ENCODE results near the gene FZR1. TPM values are rescaled to one million over a fixed set of nuclear protein-coding genes. Genes with fewer than 3 reads are reported as not detected.

Gene FZR1
- total and polyA plus RNA-seq, 9 of the 15 experiments (the other 6 are each of a cell fraction or from before 2014, with no cell fraction given) = 0.18 to 48.0 (median 22.2) TPM

DNA sequence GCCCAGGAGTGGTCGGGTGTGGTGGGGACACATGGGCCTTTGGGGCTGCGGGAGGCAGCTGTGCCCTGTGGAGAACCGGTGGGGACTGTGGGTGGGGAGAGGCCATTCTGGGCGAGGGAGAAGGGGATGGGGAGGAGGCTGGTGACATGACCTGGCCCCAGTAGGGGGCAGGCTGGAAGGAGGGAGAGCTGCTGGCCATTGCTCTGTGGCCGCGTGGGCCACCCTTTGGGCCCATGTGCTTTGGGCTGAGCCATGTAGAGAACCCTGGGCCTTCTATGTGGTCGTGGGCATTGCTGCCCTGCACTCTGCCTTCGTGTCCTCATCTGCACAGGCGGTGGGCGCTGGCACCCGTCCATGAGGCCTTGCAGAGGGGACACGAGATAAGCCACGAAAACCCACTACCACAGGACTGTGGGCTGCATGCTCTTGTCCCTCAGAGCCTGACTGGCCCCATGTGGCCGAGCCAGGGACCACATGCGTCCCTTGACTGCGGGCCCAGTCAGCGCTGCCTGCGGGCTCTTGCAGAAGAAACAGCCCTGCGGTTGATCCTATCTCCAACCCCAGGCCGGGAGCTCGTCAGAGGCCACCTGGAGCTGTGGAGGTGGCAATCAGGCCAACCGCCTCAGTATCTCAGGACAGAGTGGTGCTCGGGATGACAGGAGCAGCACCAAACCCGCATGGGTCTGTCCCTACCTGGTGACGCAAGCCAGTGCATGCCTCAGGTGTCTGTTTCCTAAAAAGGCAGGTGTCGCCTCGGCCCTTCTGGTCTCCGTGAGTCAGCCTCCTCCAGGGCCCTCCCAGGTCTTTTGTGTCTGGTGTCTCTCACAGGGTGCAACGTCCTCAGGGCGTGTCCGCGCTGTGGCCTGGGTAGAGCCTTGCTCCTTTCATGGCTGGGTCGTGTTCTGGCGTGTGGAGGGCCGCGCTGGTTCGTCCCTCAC, 14.3 kb downstream of the FZR1 start (continued):
- TF ChIP-seq ZBTB7A (IDR thresholded peaks at IDR 0.05; ENCODE audit: borderline replicate concordance, control insufficient read depth, low read depth, low read length) (peak; percentile 93), CXXC5 (CRISPR knock-in tag; IDR thresholded peaks at IDR 0.05) (peak; percentile 87), TOE1 (IDR thresholded peaks at IDR 0.05; ENCODE audit: borderline replicate concordance) (0 out of 2 replicates have a peak, but pooled peaks have one; percentile 35), TOE1 (CRISPR knock-in tag; IDR thresholded peaks at IDR 0.05; ENCODE audit: borderline replicate concordance, low read depth) (peak; percentile 56; the same call in 1 of the 2 replicates), NEUROD1 (IDR thresholded peaks at IDR 0.05; ENCODE audit: borderline replicate concordance, low read depth, low read length, partially characterized antibody) (no peak)
- TF ChIP-seq, protein P1, sequence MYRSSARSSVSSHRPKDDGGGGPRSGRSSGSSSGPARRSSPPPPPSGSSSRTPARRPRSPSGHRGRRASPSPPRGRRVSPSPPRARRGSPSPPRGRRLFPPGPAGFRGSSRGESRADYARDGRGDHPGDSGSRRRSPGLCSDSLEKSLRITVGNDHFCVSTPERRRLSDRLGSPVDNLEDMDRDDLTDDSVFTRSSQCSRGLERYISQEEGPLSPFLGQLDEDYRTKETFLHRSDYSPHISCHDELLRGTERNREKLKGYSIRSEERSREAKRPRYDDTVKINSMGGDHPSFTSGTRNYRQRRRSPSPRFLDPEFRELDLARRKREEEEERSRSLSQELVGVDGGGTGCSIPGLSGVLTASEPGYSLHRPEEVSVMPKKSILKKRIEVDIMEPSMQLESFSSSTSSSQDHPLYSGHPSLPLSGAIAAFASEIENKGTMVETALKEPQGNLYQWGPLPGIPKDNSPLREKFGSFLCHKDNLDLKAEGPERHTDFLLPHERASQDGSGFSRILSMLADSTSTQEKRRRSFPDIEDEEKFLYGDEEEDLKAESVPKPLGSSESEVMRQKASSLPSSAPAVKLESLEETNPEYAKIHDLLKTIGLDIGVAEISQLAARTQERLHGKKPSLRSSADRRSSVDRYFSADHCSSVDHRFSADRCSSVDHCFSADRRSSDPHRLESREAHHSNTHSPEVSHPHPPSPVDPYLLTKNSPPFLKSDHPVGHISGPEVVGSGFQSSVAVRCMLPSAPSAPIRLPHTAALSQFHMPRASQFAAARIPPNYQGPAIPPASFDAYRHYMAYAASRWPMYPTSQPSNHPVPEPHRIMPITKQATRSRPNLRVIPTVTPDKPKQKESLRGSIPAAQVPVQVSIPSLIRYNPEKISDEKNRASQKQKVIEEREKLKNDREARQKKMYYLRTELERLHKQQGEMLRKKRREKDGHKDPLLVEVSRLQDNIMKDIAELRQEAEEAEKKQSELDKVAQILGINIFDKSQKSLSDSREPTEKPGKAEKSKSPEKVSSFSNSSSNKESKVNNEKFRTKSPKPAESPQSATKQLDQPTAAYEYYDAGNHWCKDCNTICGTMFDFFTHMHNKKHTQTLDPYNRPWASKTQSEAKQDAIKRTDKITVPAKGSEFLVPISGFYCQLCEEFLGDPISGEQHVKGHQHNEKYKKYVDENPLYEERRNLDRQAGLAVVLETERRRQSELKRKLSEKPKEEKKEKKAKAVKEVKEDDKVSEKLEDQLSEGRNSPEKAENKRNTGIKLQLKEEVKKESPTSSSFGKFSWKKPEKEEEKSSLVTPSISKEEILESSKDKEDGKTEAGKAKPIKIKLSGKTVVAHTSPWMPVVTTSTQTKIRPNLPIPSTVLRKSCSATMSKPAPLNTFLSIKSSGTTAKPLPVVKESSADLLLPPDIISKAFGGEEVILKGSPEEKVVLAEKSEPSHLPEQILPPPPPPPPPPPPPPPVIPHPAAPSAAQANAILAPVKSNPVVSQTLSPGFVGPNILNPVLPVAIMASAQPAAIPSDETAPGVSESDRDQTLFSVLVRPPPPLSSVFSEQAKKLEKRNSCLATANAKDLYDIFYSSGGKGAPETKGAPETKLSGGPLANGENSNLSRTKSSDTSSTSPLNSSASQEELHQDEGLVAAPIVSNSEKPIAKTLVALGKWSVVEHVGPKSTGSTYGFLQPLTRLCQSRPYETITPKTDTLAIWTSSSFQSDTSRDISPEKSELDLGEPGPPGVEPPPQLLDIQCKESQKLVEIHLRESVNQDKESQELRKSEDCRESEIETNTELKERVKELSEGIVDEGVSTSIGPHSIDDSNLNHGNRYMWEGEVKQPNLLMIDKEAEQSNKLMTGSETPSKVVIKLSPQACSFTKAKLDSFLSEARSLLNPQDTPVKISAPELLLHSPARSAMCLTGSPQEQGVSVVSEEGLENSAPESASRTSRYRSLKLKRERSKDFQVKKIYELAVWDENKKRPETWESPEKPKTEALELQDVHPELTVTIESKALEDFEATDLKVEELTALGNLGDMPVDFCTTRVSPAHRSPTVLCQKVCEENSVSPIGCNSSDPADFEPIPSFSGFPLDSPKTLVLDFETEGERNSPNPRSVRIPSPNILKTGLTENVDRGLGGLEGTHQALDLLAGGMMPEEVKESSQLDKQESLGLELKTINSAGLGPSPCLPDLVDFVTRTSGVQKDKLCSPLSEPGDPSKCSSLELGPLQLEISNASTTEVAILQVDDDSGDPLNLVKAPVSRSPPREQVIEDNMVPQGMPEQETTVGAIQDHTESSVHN (IDR thresholded peaks at IDR 0.05; ENCODE audit: borderline replicate concordance in 1 of 2, low read depth in 1 of 2) = no peak
- TF ChIP-seq, protein P2, sequence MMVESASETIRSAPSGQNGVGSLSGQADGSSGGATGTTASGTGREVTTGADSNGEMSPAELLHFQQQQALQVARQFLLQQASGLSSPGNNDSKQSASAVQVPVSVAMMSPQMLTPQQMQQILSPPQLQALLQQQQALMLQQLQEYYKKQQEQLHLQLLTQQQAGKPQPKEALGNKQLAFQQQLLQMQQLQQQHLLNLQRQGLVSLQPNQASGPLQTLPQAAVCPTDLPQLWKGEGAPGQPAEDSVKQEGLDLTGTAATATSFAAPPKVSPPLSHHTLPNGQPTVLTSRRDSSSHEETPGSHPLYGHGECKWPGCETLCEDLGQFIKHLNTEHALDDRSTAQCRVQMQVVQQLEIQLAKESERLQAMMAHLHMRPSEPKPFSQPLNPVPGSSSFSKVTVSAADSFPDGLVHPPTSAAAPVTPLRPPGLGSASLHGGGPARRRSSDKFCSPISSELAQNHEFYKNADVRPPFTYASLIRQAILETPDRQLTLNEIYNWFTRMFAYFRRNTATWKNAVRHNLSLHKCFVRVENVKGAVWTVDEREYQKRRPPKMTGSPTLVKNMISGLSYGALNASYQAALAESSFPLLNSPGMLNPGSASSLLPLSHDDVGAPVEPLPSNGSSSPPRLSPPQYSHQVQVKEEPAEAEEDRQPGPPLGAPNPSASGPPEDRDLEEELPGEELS (CRISPR knock-in tag; IDR thresholded peaks at IDR 0.05; ENCODE audit: borderline replicate concordance) = peak; percentile 99
- TF ChIP-seq, protein P3, sequence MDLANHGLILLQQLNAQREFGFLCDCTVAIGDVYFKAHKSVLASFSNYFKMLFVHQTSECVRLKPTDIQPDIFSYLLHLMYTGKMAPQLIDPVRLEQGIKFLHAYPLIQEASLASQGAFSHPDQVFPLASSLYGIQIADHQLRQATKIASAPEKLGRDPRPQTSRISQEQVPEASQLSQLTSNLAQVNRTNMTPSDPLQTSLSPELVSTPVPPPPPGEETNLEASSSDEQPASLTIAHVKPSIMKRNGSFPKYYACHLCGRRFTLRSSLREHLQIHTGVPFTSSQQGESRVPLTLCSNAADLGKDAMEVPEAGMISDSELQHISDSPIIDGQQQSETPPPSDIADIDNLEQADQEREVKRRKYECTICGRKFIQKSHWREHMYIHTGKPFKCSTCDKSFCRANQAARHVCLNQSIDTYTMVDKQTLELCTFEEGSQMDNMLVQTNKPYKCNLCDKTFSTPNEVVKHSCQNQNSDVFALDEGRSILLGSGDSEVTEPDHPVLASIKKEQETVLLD (IDR thresholded peaks at IDR 0.05) = peak; percentile 62; the same call in 1 of the 2 replicates
- TF ChIP-seq, protein P4, sequence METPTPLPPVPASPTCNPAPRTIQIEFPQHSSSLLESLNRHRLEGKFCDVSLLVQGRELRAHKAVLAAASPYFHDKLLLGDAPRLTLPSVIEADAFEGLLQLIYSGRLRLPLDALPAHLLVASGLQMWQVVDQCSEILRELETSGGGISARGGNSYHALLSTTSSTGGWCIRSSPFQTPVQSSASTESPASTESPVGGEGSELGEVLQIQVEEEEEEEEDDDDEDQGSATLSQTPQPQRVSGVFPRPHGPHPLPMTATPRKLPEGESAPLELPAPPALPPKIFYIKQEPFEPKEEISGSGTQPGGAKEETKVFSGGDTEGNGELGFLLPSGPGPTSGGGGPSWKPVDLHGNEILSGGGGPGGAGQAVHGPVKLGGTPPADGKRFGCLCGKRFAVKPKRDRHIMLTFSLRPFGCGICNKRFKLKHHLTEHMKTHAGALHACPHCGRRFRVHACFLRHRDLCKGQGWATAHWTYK (CRISPR knock-in tag; IDR thresholded peaks at IDR 0.05) = peak; percentile 98
